ENCODE data around the gene OR9A2.

Gene OR9A2, protein sequence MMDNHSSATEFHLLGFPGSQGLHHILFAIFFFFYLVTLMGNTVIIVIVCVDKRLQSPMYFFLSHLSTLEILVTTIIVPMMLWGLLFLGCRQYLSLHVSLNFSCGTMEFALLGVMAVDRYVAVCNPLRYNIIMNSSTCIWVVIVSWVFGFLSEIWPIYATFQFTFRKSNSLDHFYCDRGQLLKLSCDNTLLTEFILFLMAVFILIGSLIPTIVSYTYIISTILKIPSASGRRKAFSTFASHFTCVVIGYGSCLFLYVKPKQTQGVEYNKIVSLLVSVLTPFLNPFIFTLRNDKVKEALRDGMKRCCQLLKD

DNA sequence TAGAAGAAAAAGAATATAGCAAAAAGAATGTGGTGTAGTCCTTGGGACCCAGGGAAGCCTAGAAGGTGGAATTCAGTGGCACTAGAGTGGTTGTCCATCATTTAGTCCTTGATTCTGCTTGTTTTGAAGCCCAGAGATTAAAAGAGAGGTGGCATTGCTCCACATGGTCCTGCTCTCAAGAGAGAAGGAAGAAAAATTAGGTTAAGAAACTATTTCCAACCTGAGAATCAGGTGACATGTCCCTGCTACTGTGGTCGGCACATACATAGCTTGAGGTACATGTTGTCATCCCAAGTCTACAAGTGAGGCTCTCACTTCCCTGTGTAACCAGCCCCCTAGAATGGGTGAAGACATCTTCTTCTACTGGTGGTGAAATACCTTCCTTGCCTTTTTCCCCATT, at the start of gene OR9A2:
OR9A2 (minus strand) TSS at position 101 of the 400 bp plus-strand sequence; CDS start at position 101, 0 bp downstream.
- DNase-seq = no peak

GRCh38 chr7:143074141-143074540, 47.2 kb upstream of the OR9A2 start:
- no peak for DNase-seq

GRCh38 chr7:143073556-143073955, 46.6 kb upstream of the OR9A2 start:
- no peak for DNase-seq

GRCh38 chr7:143069912-143070500, 43.1 kb upstream of the OR9A2 start:
- no peak for DNase-seq

- DNase-seq = no peak
Measured at GRCh38 chr7:143068446-143068845, 41.5 kb upstream of the OR9A2 start.

GRCh38 chr7:143063741-143064140, 36.8 kb upstream of the OR9A2 start:
- no peak for DNase-seq

GRCh38 chr7:143055754-143056153, 28.8 kb upstream of the OR9A2 start:
- no peak for DNase-seq

DNA sequence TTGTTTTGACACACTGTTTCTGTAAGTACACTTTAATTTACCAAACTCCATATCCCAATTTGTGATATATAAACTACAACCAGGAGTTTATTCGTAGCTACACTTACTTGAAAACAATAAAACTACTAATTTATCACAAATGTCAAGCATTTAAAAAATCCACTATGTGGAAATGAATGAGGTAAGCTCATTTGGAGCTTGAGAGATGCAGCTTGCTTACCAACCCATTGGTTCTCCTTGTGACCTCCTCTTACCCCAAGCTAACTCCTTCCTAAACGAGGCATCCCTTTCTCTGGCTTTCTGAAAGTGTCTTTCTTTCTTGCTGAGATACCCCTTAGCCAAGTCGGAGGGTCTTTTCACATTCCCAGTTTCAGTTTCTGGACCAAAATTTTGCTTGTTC, 27.7 kb upstream of the OR9A2 start:
- no peak for DNase-seq

DNA sequence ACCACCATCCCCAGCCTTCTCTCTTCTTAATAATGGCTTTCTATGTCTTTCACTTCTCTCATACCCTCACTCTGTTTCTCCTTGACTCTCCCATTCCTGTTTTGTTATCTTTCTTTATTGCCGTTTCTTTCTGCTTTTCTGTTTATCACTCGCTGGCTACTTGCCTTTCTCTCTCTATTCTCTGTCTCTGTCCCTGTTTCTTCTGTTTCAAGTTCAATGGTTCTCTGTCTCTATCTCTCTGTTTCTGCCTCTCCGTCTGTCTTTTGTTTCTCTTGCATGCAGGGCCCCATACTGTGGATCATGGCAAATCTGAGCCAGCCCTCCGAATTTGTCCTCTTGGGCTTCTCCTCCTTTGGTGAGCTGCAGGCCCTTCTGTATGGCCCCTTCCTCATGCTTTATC, 25.1 kb upstream of the OR9A2 start, which contains the start of gene OR6V1:
OR6V1 (plus strand) TSS at position 301 of the 400 bp plus-strand sequence; CDS start at position 301, 0 bp downstream.
- DNase-seq = no peak

GRCh38 chr7:143050931-143051330, 24.0 kb upstream of the OR9A2 start:
- DNase-seq = no peak

DNA sequence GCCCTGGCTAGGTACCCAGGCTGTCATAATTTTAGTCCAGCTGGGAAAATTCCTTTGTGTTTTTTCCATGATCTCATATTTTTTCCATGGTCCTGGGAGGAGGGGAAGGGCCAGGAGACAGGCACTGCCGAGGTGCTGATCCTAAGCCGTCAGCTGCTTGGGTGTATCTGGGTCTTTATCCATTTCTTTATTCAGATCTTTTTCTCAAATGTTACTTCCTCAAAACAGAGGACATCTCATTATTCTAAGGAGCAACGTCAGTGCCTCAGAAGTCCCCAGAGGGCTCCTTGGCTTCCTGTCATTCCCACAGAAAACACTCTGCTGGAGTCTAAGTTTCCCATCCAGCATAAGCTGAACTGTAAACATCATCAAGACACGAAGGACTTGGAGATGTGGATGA, 22.4 kb upstream of the OR9A2 start:
- no peak for DNase-seq

- DNase-seq = no peak
Measured at GRCh38 chr7:143048827-143049226, 21.9 kb upstream of the OR9A2 start.

DNA sequence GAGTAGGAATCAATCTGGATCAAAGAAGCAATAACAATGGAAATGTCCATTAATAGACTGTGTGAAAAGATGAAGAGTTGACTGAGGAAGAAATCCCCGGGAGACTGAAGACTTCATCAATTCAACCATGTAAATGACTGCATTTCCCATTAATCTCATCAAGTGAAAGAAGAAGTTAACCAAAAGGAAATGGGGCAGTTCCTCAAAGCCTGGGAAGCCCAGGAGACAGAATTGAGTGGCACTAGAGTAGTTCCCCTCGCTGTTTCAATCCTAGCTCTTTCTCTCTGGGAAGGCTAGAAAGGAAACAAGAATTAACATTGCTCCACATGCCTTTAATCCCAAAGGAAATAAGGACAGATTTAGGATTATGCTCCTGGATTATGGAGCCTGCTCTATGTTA, 20.4 kb upstream of the OR9A2 start:
- DNase-seq = no peak

DNA sequence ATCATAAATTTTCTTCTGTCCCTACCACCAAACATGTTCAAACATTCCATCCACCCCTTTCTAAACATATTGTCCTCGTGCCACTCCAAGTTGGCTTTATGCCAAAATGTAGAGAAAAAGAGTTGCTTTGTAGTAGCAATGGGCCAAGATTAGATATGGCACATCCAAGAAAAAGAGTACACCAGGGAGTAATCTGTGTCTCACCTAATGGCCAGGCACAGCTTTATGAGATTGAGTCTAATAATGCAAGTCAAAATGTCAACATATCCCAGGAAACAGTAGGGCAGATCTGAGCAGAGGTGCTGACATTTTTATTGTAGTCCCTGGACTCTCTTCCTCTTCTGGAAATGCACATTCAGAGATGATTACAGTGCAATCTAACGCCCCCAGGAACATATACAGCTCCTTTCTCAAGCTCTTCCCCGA, 19.5 kb upstream of the OR9A2 start:
- no peak for DNase-seq

- no peak for DNase-seq
Measured at GRCh38 chr7:143043391-143043790, 16.5 kb upstream of the OR9A2 start.

GRCh38 chr7:143042790-143043271, 15.9 kb upstream of the OR9A2 start:
- DNase-seq = no peak

GRCh38 chr7:143042159-143042789, 15.3 kb upstream of the OR9A2 start:
- DNase-seq = no peak

GRCh38 chr7:143041346-143041745, 14.4 kb upstream of the OR9A2 start:
- no peak for DNase-seq

DNA sequence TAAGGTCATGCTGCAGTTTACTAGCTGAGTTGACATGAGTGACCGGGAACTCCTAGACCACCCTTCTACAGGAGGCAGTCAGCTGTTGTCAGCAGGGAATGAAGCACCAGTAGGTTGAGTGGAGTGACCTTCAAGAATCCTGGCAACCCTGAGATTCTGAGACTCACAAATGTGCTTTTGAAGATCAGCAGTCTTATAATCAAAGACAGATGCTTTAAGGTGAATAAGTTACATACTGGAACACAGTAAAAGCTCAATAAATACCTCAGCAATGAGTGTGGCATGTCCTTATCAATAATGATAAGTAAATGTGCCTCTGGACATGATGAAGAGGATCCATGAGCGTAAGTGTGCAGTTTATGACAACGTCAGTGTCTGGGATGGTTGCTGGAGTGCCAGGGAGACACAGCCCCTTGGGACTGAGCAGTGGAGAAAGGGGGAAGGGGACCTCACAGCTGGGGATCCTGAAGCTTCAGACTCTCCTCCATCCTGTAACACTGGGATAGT, 13.3 kb upstream of the OR9A2 start:
- no peak for DNase-seq

DNA sequence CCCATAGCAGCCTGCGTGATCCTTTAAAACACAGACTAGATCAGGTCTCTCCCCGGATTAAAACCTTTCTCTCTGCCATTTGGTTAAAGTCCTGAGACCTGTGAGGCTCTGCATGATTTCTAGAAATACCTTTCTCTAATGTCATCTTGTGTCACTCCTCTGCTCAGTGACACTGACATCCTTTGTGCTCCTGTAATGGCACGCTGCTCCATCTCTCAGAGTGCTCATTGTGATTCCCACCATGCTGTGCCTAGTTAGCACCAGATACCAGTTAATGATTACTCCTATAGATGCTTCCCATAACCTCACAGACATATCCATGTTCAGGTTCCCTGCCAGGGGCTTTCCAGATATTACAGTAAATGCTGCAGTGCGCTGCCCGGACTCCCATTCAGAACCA, 11.7 kb upstream of the OR9A2 start:
- no peak for DNase-seq

GRCh38 chr7:143027683-143028082, 751 bp upstream of the OR9A2 start:
- DNase-seq = no peak

DNA sequence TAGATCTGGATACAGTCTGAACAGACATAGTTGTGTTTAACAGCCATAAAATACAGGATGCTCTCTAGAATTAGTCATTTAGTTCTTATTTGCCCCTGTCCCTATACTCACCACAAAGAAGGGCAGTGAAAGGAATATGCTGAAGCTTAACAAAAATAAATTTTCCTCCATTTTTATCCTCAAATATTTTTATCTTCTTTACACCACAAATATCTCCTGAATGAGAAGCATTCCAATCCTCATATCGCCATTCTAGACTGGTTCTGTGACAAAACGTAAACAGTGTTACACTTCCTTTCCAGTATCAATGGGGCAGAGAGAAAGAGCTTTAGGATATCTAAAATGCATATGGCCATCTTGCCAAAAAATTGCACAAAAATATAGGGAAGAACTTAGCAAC, 1.6 kb downstream of the OR9A2 start:
- no peak for DNase-seq

DNA sequence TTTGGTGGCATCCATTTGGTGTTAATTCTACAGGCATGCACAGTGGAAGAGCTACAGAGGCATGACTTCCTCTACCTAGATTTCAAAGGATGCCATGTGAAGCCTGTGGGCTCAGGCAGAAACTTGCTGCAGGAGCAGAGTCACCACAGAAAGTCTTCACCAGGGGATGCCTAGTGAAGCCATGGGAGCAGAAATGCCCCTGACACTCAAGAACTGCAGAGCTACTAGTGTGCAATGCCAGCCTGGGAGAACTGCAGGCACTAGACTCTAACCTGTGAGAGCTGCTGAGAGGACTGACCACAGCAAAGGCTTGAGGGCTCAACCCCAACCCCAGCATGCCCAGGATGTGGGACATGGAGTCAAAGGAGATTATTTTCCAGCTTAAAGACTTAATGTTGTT, 3.9 kb downstream of the OR9A2 start:
- no peak for DNase-seq

GRCh38 chr7:143018931-143019330, 8.0 kb downstream of the OR9A2 start:
- DNase-seq = no peak

Data from activated CD8-positive, alpha-beta memory T cell treated with anti-CD3 and anti-CD28 coated beads for 24 hours (primary cell).